Fibroblast of villous mesenchyme (primary cell): ENCODE measurements around the gene COL15A1. TPM values are rescaled to one million over a fixed set of nuclear protein-coding genes. Genes with fewer than 3 reads are reported as not detected.

Source experiments
- DNase-seq: peaks from one replicate; pipeline ENCODE4 v3.0.0-alpha.2; 2010; ENCODE audit warnings: low read depth
- H3K4me3 ChIP-seq: 2 replicates; pipeline ENCODE4 v1.5.1; 2011; ENCODE audit warnings: low read depth, mild to moderate bottlenecking, low read length
- CTCF ChIP-seq: IDR thresholded peaks from 2 replicates; pipeline ENCODE4 v1.5.1; 2012; ENCODE audit warnings: low read depth, mild to moderate bottlenecking, low read length; ENCODE audit not compliant: insufficient read depth
- total RNA-seq: library from RNA; depleted of rRNA; stranded (reverse); fragments of >200 nt; gene quantifications from 2 replicates; pipeline ENCODE4 v1.2.3, GENCODE V29; 2012

COL15A1 gene
- total RNA-seq, 1 donor = 1.7 TPM

- no peak for TF ChIP-seq CTCF
- DNase-seq = peak; percentile 65
- H3K4me3 ChIP-seq = peak overlapping the region; percentile 64
Observed at GRCh38 chr9:99103901-99104458, 160.3 kb downstream of the COL15A1 start.

- peak within 1 kb of the TSS; percentile 73 for H3K4me3 ChIP-seq
- peak; percentile 94 for DNase-seq
- TF ChIP-seq CTCF = peak; percentile 12
Observed at GRCh38 chr9:99104459-99105151, 160.9 kb downstream of the COL15A1 start, which contains the start of gene TGFBR1. Gene TGFBR1 (plus strand): TSS chr9:99105113. CDS start chr9:99105206, 93 bp downstream.

DNA sequence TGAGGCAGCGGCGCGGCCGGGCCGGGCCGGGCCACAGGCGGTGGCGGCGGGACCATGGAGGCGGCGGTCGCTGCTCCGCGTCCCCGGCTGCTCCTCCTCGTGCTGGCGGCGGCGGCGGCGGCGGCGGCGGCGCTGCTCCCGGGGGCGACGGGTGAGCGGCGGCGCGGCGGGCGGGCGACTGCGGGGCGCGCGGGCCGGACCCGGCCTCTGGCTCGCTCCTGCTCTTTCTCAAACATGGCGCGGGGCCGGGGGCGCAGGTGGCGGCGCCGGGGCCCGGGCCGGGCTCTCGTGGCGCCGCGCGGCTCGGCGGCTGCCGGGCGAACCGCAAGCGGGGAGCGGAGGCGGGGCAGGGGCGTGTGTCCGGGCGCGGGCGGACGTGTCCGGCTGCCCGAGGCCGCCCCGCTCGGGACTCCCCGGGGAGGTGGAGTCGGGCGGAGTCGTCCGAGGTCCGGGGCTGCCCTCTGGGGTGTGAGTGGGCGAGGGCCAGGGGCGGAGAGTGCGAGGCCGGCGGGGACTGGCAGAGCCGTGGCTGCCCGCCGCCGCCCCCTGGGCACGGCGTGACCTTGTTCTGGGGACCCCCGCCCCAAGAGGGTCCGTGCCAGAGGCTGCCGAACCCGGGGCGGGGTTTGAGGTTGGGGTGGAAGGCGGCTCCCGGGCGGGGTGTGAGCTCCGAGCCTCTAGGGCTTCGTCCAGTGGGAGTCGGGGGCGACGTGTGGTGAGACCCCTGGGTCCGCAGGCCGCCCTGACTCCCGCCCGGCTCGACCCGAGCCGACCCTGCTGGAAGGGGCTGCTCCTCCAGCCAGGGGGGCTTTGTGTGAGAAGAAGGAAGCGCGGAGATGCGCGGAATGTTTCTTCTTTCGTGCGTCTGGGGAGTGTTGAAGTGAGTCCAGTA is 161.7 kb downstream of the COL15A1 start:
- H3K4me3 ChIP-seq = peak overlapping the region; percentile 73
- TF ChIP-seq CTCF = no peak
- DNase-seq = peak; percentile 79

DNA sequence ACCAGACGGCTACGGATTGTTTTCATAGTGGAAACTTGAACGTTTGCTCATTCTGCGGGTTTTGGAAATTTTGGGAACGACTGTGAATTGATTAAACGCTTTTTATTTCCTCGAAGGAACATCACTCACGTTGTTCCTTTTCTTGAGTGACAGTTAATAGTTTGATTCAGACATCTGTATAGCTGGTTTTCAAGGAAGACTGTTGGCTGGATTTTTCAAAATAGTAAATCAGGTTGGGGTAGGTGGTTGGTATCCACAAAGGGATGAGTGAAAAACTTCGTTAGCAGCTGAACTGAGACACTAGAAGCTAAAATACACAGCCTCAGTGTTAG is 162.3 kb downstream of the COL15A1 start:
- H3K4me3 ChIP-seq = peak overlapping the region; percentile 73
- TF ChIP-seq CTCF = no peak
- DNase-seq = no peak

DNA sequence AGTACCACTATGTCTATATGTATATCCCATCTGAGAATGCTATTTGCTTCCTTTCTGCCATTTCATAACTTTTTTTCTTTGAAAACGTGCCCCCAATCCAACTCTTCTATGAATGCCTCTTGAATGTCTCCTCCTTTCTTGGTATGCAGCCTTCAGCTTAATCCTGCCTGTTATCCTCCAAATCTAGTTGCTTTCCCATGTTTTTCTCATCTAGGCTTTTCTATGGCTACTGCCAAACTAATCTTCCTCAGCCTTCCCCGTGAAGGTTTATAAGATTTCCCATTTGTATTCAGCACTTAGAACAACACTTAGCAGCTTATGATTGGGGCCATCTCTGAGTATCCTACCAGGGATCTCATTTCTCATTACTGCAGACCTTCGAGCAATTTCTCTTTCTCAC is 163.7 kb downstream of the COL15A1 start:
- H3K4me3 ChIP-seq = peak overlapping the region; percentile 73

DNA sequence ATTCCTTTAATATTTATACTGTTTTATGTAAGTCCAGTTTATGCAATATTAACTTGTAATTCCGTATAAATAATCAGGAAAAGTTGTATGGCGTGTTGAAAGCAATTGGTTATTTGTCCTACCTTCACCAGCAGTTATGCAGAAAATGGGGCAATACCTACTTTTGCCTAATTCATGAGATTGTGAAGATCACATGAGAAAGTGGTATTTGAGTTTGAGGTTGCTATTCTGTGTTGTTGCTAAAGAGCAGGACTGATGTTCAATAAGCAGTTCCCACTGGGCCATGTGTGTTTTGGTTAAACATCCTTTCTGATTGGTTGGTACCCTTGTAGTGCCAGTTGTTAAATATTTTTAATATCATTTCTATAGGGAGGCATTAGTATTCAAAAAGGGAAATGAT is 164.4 kb downstream of the COL15A1 start:
- peak overlapping the region; percentile 73 for H3K4me3 ChIP-seq
- no peak for TF ChIP-seq CTCF

More for the DNA sequence above, 163.7 kb downstream of the COL15A1 start:
- peak; percentile 24 for DNase-seq
- TF ChIP-seq CTCF = no peak

More for the DNA sequence above, 164.4 kb downstream of the COL15A1 start:
- no peak for DNase-seq
